Activated naive CD4-positive, alpha-beta T cell (primary cell): ENCODE data around the gene RIMS1.

ENCODE experiments used
- DNase-seq, 4 experiments: peaks; one replicate each; lab custom pipeline; 2025; lab: John Stamatoyannopoulos, UW

RIMS1 gene

GRCh38 chr6:72238900-72239299 lies 352.6 kb downstream of the RIMS1 start:
- DNase-seq = no peak

GRCh38 chr6:72245565-72245964 lies 359.2 kb downstream of the RIMS1 start:
- DNase-seq = no peak

- no peak for DNase-seq
Measured at GRCh38 chr6:72246926-72247325, 360.6 kb downstream of the RIMS1 start.

GRCh38 chr6:72248621-72249020 lies 362.3 kb downstream of the RIMS1 start:
- DNase-seq = no peak

- no peak for DNase-seq
Measured at GRCh38 chr6:72250664-72251063, 364.3 kb downstream of the RIMS1 start.

- no peak for DNase-seq
Measured at GRCh38 chr6:72260489-72260888, 374.1 kb downstream of the RIMS1 start.

GRCh38 chr6:72261554-72261953 lies 375.2 kb downstream of the RIMS1 start:
- DNase-seq = no peak

- no peak for DNase-seq
Measured at GRCh38 chr6:72262254-72262653, 375.9 kb downstream of the RIMS1 start.

- no peak for DNase-seq
Measured at GRCh38 chr6:72267470-72267869, 381.1 kb downstream of the RIMS1 start.

GRCh38 chr6:72271531-72271930 lies 385.2 kb downstream of the RIMS1 start:
- no peak for DNase-seq

- no peak for DNase-seq
Measured at GRCh38 chr6:72272958-72273357, 386.6 kb downstream of the RIMS1 start.

GRCh38 chr6:72275888-72276287 lies 389.5 kb downstream of the RIMS1 start:
- DNase-seq = no peak

- DNase-seq = no peak
Measured at GRCh38 chr6:72282201-72282600, 395.9 kb downstream of the RIMS1 start.

GRCh38 chr6:72283571-72283970 lies 397.2 kb downstream of the RIMS1 start:
- DNase-seq = no peak

GRCh38 chr6:72286911-72287311 lies 400.6 kb downstream of the RIMS1 start:
- DNase-seq = no peak

GRCh38 chr6:72287801-72288200 lies 401.5 kb downstream of the RIMS1 start:
- no peak for DNase-seq

- DNase-seq = no peak
Measured at GRCh38 chr6:72288592-72288991, 402.2 kb downstream of the RIMS1 start.

- no peak for DNase-seq
Measured at GRCh38 chr6:72290620-72291019, 404.3 kb downstream of the RIMS1 start.

- DNase-seq = no peak
Measured at GRCh38 chr6:72296375-72296774, 410.0 kb downstream of the RIMS1 start.

GRCh38 chr6:72305971-72306370 lies 419.6 kb downstream of the RIMS1 start:
- DNase-seq = no peak

- DNase-seq = no peak
Measured at GRCh38 chr6:72316675-72317380, 430.5 kb downstream of the RIMS1 start.

GRCh38 chr6:72321788-72322187 lies 435.4 kb downstream of the RIMS1 start:
- no peak for DNase-seq

GRCh38 chr6:72322771-72323170 lies 436.4 kb downstream of the RIMS1 start:
- no peak for DNase-seq

- DNase-seq = no peak
Measured at GRCh38 chr6:72324591-72324990, 438.2 kb downstream of the RIMS1 start.
